ENCODE data around the gene PRG2. TPM values are rescaled to one million over a fixed set of nuclear protein-coding genes. Genes with fewer than 3 reads are reported as not detected.
"Not testable (repeated sequence)": the region's sequence is repeated elsewhere in the genome, so short reads cannot be mapped to it uniquely, and the experiment has no call there.

Gene PRG2
- total RNA-seq, 2 donors from 2014 or later: 3.9 to 5.2 TPM

DNA sequence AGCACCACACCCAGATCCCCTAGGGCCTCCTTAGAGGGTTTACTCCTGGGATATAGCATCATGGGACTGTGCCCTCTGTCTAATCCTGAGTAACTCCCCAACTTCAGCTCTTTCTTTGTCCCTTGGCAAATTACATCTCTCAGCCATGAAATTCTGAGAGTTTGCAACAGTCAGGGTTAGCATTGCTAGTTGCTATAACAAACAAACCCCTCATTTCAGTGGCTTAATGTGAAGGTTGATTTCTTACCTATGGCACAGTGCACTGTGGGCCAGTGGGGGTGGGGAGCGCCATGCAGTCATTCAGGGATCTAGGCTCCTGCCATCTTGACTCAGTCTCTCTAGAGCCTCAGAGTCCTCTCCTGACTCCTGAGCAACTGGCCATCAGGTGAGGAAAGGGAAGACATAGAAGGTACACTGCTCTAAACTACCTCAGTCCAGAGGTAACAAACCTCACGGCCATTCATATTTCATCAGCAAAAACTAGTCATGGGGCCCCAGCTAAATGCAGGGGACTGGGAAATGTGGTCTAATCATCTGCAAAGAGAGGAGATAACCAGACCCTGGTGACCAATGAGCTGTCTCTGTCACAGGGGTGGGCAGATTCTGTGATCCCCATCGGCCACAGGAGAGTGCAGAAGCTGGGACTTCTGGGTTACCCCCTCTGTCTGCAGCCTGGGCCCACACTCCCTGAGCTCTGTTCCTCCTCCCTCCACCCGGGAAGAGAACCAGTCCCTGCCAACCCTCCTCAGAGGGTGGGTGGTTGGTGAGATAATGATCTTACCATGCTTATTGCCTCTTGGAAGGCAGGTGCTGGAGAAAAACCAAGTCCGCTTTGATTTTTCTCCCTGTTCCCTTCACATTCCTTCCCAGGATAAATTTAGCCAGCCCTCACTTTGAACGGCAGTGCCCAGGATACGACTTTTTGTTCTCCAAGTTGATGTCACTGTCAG lies 27.0 kb downstream of the PRG2 start:
- ATAC-seq (replicated peaks in 1 of 2) (no peak), DNase-seq (no peak)
- peaks cover 8% of the 10 kb centered on the region for H3K27me3 Mint-ChIP-seq (ENCODE audit: low read depth)
- no peak overlapping the region for H3K27ac Mint-ChIP-seq
- H3K9me3 Mint-ChIP-seq: peaks cover 0 to 3% of the 10 kb centered on the region in 2 donors
- H3K4me3 Mint-ChIP-seq: no peak overlapping the region
- H3K36me3 Mint-ChIP-seq (ENCODE audit: insufficient read depth in 2 of 2): no peaks in the 10 kb centered on the region
- no peaks in the 10 kb centered on the region for H3K4me1 Mint-ChIP-seq (ENCODE audit: low read depth)

DNA sequence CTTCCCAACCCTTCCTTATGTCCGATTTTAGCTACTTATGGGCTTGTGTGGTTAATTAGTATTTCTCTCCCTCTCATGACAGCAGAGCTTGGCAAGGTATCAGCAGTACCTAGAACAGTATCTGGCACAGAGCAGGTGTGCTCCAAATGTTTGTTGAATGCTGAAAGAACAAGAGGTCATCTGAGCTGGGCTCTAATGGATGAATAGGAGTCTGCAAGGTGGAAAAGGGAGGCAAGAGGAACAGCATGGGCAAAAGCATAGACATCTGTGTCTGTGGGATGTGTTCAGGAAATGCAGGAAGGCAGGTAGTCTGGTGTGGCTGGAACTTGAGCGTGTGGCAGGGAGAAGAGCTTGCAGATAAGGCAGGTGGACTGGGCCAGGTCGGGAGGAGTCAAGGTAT lies 28.5 kb downstream of the PRG2 start:
- Mint-ChIP-seq H3K4me3 (no peak overlapping the region), H3K4me1 (ENCODE audit: low read depth) (no peaks in the 10 kb centered on the region), H3K36me3 (ENCODE audit: insufficient read depth in 2 of 2) (no peaks in the 10 kb centered on the region), H3K9me3 (peaks cover 0 to 3% of the 10 kb centered on the region in 2 donors), H3K27me3 (ENCODE audit: low read depth) (peaks cover 8% of the 10 kb centered on the region), H3K27ac (no peak overlapping the region)
- DNase-seq (no peak), ATAC-seq (replicated peaks in 1 of 2) (no peak)

DNA sequence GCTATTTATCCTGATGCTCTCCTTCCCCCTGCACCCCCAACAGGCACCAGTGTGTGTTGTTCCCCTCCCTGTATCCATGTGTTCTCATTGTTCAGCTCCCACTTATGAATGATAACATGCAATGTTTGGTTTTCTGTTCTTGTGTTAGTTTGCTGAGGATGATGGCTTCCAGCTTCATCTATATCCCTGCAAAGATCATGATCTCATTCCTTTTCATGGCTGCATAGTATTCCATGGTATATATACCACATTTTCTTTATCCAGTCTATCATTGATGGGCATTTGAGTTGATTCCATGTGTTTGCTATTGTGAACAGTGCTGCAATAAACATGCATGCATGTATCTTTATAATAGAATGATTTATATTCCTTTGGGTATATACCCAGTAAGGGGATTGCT lies 29.0 kb downstream of the PRG2 start:
- not testable (repeated sequence) for H3K9me3 Mint-ChIP-seq; H3K4me1 Mint-ChIP-seq (ENCODE audit: low read depth); H3K4me3 Mint-ChIP-seq; H3K27me3 Mint-ChIP-seq (ENCODE audit: low read depth); H3K27ac Mint-ChIP-seq; H3K36me3 Mint-ChIP-seq (ENCODE audit: insufficient read depth in 2 of 2); DNase-seq; ATAC-seq (replicated peaks in 1 of 2)

DNA sequence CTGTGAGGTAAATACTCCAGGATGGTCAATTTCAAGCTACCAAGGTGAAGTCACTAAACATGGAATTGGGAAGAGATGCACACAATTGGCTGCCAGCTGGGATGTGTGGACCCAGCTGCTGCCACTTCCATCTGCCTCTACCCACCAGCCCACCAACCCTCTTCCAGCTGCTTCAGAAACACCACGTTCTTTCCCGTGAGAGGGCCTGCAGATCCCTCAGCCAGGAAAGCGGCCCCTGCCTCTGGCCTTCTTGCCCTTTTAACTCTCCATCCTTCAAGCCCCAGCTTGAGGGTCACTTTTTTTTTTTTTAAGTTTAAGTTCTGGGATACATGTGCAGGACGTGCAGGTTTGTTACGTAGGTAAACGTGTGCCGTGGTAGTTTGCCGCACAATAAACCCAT lies 29.5 kb downstream of the PRG2 start:
- no peaks in the 10 kb centered on the region for H3K36me3 Mint-ChIP-seq (ENCODE audit: insufficient read depth in 2 of 2)
- H3K4me1 Mint-ChIP-seq (ENCODE audit: low read depth): no peaks in the 10 kb centered on the region
- DNase-seq: no peak
- H3K27ac Mint-ChIP-seq: no peak overlapping the region
- peaks cover 8% of the 10 kb centered on the region for H3K27me3 Mint-ChIP-seq (ENCODE audit: low read depth)
- H3K4me3 Mint-ChIP-seq: no peak overlapping the region
- ATAC-seq (replicated peaks in 1 of 2): no peak
- H3K9me3 Mint-ChIP-seq: peaks cover 0 to 3% of the 10 kb centered on the region in 2 donors

DNA sequence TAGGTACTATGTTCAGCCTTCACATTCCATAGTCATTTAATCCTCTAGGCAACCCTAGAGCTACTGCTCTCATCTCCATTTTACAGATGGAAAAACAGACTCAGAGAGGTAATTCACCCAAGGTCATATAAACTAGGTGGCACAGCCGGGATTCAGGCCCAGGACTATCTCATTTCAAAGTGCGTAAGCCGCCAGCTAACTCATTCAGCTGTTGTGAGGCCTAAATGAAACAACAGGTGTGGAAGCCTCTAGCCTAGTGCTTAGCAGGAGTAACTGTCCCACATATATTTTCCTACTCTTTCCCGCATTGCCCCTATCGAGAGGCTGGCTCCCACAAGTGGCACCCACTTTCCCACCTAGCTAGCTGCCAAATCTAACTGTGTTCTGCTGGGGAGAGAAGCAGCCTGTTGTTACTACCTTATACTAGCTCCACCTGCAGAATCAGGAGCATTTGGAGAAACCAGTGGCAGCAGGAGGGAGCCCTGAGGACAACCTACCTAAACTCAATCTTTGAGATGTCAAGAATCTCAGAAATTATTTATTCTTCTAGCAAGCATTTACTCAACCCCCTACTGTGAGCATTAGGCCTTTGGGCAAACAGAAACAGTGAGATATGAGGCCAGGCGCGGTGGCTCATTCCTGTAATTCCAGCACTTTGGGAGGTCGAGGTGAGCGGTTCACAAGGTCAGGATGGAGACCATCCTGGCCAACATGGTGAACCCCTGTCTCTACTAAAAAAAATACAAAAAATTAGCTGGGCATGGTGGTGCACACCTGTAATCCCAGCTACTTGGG lies 30.4 kb downstream of the PRG2 start:
- Mint-ChIP-seq H3K9me3 (peaks cover 0 to 3% of the 10 kb centered on the region in 2 donors), H3K27me3 (ENCODE audit: low read depth) (peaks cover 8% of the 10 kb centered on the region), H3K4me1 (ENCODE audit: low read depth) (no peaks in the 10 kb centered on the region), H3K4me3 (no peak overlapping the region), H3K27ac (no peak overlapping the region), H3K36me3 (ENCODE audit: insufficient read depth in 2 of 2) (no peaks in the 10 kb centered on the region)
- ATAC-seq (replicated peaks in 1 of 2) (no peak), DNase-seq (no peak)

DNA sequence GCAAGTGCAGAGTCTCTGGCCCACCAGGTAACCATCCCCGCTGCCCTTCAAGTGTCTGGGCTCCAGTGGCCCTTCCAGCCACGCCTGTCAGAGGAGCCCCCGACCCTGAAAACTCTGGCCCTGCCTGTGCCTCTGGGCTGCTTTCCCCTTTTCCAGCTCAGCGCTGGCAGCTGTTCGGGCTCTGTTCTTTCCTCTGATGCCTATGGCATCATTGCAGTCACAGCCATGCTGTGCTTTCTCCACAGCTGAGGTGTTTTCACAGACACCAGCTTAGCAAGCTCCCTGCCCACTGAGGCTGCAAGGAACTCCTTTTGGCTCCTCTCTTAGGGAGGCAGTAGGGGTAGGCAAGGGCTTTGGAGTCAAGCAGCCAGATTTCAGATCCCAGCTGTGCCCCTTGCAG lies 31.1 kb downstream of the PRG2 start:
- DNase-seq (no peak), ATAC-seq (replicated peaks in 1 of 2) (no peak)
- H3K36me3 Mint-ChIP-seq (ENCODE audit: insufficient read depth in 2 of 2): no peaks in the 10 kb centered on the region
- peaks cover 14% of the 10 kb centered on the region for H3K27me3 Mint-ChIP-seq (ENCODE audit: low read depth)
- H3K9me3 Mint-ChIP-seq: peaks cover 0 to 3% of the 10 kb centered on the region in 2 donors
- no peak overlapping the region for H3K27ac Mint-ChIP-seq
- H3K4me3 Mint-ChIP-seq: no peak overlapping the region
- no peaks in the 10 kb centered on the region for H3K4me1 Mint-ChIP-seq (ENCODE audit: low read depth)

DNA sequence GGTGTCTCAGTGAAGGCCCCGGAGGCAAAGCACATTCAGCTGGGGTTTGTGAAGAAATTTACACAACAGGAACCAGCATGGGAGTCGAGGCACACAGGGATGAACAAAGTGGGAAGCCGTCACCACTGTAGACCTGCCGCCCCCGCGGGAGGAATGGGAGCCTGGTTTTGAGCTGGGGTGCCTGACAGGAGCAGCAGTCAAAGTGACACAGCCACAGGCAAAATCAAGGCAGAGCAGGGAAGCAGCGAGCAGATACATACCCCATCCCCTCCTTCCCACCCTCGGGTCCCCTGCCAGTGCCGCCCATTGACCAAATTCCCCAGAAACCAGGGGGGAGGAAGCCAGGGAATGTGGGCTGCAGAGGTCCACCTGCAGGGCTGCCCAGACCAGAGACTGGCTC lies 31.5 kb downstream of the PRG2 start:
- H3K27ac Mint-ChIP-seq: peak overlapping the region; percentile 36
- no peaks in the 10 kb centered on the region for H3K36me3 Mint-ChIP-seq (ENCODE audit: insufficient read depth in 2 of 2)
- no peaks in the 10 kb centered on the region for H3K4me1 Mint-ChIP-seq (ENCODE audit: low read depth)

DNA sequence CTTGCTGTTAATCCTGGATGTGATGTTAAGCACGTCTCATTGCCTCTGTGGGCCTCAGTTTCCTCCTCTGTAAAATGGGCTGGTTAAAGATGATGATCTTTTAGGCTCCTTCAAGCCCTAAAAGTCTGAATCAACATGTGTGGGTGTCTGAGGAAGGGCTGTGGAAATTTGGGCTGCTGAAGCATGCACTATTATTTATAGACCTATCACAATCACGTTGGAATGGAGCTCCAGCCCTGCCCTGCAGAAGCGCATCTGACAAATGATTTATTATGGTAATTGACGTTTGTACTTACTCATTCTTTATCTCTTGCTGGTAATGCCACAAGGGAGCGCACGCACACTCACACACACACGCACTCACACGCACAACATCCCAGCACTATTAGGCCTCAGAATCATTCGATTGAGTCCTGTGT lies 31.9 kb downstream of the PRG2 start:
- H3K27ac Mint-ChIP-seq: no peak overlapping the region

More for the DNA sequence above, 31.5 kb downstream of the PRG2 start:
- Mint-ChIP-seq H3K9me3 (peaks cover 0 to 3% of the 10 kb centered on the region in 2 donors), H3K27me3 (ENCODE audit: low read depth) (peaks cover 18% of the 10 kb centered on the region), H3K4me3 (no peak overlapping the region)
- ATAC-seq (replicated peaks in 1 of 2): no peak
- DNase-seq: no peak

DNA sequence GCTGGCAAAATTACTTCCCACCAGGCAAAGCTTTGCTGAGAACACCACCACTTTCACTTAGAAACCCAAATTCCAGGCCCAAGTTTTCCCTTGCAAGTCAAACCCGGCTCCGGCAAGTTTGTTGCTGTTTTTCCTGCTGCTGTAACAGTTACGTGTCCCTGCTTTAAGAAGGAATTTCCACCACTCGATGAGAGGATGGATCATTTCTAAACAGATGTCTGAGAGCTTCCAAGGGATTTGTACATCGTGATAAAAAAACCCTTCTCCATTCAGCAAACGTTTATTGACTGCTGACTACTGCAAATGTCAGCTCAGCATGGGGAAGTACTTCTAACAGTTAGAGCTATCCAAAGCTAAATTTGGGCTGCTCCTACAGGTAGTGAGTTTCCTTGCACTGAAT lies 32.6 kb downstream of the PRG2 start:
- Mint-ChIP-seq H3K9me3 (peaks cover 0 to 3% of the 10 kb centered on the region in 2 donors), H3K27me3 (ENCODE audit: low read depth) (peaks cover 20% of the 10 kb centered on the region), H3K27ac (no peak overlapping the region), H3K4me3 (no peak overlapping the region), H3K4me1 (ENCODE audit: low read depth) (no peaks in the 10 kb centered on the region), H3K36me3 (ENCODE audit: insufficient read depth in 2 of 2) (no peaks in the 10 kb centered on the region)
- DNase-seq (no peak), ATAC-seq (replicated peaks in 1 of 2) (no peak)

More for the DNA sequence above, 31.9 kb downstream of the PRG2 start:
- no peak overlapping the region for H3K4me3 Mint-ChIP-seq
- no peak for ATAC-seq (replicated peaks in 1 of 2)
- H3K36me3 Mint-ChIP-seq (ENCODE audit: insufficient read depth in 2 of 2): no peaks in the 10 kb centered on the region
- H3K27me3 Mint-ChIP-seq (ENCODE audit: low read depth): peaks cover 20% of the 10 kb centered on the region
- no peak for DNase-seq
- no peaks in the 10 kb centered on the region for H3K4me1 Mint-ChIP-seq (ENCODE audit: low read depth)
- H3K9me3 Mint-ChIP-seq: peaks cover 0 to 3% of the 10 kb centered on the region in 2 donors

DNA sequence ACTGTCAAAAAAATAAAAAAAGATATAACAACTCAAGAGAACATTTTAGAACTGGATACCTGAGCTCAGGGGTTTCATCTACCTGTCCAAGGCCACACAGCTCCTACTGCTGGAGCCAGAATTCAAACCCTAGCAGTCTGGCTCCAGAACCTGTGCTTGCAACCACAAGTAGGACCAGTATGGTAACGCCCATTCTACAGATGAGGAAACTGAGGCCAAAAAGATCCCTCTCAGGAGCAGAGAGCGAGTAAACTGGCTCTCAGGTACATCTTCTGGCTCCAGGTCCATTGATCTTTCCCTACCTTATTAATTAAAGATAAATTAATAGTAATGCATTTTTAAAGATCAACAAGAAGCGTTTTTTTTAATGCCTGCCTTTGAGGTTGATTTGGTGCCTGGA lies 33.1 kb downstream of the PRG2 start:
- Mint-ChIP-seq H3K9me3 (peaks cover 0 to 3% of the 10 kb centered on the region in 2 donors), H3K27me3 (ENCODE audit: low read depth) (peaks cover 19% of the 10 kb centered on the region)
- no peak for DNase-seq

DNA sequence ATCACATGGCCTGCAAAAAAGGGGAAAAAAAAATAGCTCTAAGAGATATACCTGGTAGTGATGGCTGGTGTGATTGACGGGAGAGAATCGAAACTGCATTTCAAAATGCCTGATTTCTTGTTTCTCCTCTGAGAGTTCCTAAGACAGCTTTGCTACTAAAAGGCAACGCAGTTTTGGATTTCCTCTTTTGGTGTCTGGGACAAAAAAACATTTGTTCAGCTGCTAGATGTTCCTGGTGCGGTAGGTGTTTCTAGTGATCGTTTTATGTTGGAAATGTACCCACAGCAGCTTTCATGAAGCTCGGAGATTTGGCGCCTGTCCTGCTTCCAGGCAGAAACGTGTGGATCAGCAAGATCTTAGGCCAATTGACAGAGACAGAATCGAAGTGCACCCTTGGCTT lies 34.2 kb downstream of the PRG2 start:
- no peak for DNase-seq
- Mint-ChIP-seq H3K9me3 (peaks cover 0 to 3% of the 10 kb centered on the region in 2 donors), H3K27ac (no peak overlapping the region), H3K4me3 (no peak overlapping the region), H3K36me3 (ENCODE audit: insufficient read depth in 2 of 2) (peaks cover 3 to 5% of the 10 kb centered on the region in 2 donors), H3K4me1 (ENCODE audit: low read depth) (no peaks in the 10 kb centered on the region), H3K27me3 (ENCODE audit: low read depth) (peaks cover 12% of the 10 kb centered on the region)
- ATAC-seq (replicated peaks in 1 of 2): no peak

More for the DNA sequence above, 33.1 kb downstream of the PRG2 start:
- no peaks in the 10 kb centered on the region for H3K4me1 Mint-ChIP-seq (ENCODE audit: low read depth)
- no peak overlapping the region for H3K4me3 Mint-ChIP-seq
- no peak for ATAC-seq (replicated peaks in 1 of 2)
- H3K36me3 Mint-ChIP-seq (ENCODE audit: insufficient read depth in 2 of 2): no peaks in the 10 kb centered on the region
- no peak overlapping the region for H3K27ac Mint-ChIP-seq

DNA sequence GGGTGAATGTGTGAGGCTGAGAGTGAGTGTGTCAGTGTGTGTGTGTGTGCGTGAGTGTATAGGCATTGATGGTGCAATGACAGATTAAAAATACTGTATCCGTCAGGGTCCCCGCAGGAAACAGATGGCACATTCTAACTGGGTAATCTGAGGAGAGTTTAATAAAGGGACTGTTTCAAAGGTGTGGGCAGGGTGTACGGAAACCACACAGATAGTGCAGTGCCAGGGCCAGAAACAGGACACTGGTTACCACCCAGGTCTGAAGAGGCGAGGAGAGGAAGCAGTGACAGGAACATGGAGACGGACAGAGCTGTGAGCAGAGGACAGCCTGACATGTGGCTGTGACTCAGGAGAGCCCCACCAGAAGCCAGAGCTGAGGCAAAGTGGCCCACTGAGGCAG lies 35.8 kb downstream of the PRG2 start:
- Mint-ChIP-seq H3K27ac (no peak overlapping the region), H3K36me3 (ENCODE audit: insufficient read depth in 2 of 2) (peaks cover 3 to 6% of the 10 kb centered on the region in 2 donors), H3K27me3 (ENCODE audit: low read depth) (peaks cover 12% of the 10 kb centered on the region), H3K4me1 (ENCODE audit: low read depth) (peaks cover 5% of the 10 kb centered on the region), H3K9me3 (peaks cover 0 to 4% of the 10 kb centered on the region in 2 donors), H3K4me3 (no peak overlapping the region)
- ATAC-seq (replicated peaks in 1 of 2) (no peak), DNase-seq (no peak)

DNA sequence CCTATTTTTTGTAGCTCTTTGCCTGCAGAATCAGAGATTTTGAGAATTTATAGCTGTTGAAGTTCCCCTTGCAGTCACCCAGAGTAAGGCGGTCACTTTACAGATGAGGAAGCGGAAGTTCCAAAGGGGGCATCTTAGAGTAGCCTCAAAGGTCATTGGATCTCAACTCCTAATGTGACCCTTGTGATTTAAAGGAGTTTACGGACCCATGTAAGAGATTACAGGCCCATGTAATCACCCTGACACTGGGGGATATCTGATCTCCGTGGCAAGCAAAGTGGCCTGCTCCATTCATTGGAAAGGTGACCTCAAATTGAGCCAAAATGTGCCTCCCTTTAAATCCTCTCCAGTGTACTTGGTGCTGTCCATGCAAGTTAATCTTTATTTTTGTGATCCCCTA lies 36.6 kb downstream of the PRG2 start:
- ATAC-seq (replicated peaks in 1 of 2): no peak
- peaks cover 3 to 6% of the 10 kb centered on the region in 2 donors for H3K36me3 Mint-ChIP-seq (ENCODE audit: insufficient read depth in 2 of 2)

More for the DNA sequence above, 36.6 kb downstream of the PRG2 start:
- Mint-ChIP-seq H3K9me3 (peaks cover 0 to 4% of the 10 kb centered on the region in 2 donors), H3K27me3 (ENCODE audit: low read depth) (peaks cover 12% of the 10 kb centered on the region), H3K4me1 (ENCODE audit: low read depth) (peaks cover 5% of the 10 kb centered on the region), H3K27ac (no peak overlapping the region), H3K4me3 (no peak overlapping the region)
- no peak for DNase-seq
